Activated B cell treated with CpG ODN at 0.5 μM for 24 hours (primary cell): ENCODE data around the gene DSCAM. TPM values are rescaled to one million over a fixed set of nuclear protein-coding genes. Genes with fewer than 3 reads are reported as not detected.

Experiments used
- ATAC-seq: fragments of 200-7000 bp; cut with Tn5 transposase; one replicate; pipeline ENCODE4 v1.10.0; 2021; ENCODE audit warnings: low read depth, mild to moderate bottlenecking, moderate library complexity
- CTCF ChIA-PET: fragments of 350-600 bp; sonication (Branson Sonifier 250); formaldehyde crosslinking; loops from one replicate; lab custom pipeline; 2021; ENCODE audit warnings: antibody characterized with exemption; lab: Charles Lee
- POLR2A ChIA-PET: fragments of 350-600 bp; sonication (Branson Sonifier 250); formaldehyde crosslinking; loops from one replicate; lab custom pipeline; 2021; ENCODE audit warnings: antibody characterized with exemption; lab: Charles Lee
- DNase-seq: peaks from one replicate; pipeline ENCODE4 v3.0.0; 2022
- H3K27ac Mint-ChIP-seq: one replicate; pipeline ENCODE4 v1.8.0; 2020; ENCODE audit warnings: mixed read lengths
- H3K27me3 Mint-ChIP-seq: one replicate; pipeline ENCODE4 v1.8.0; 2021; ENCODE audit warnings: mixed read lengths
- H3K36me3 Mint-ChIP-seq: one replicate; pipeline ENCODE4 v1.8.0; 2021; ENCODE audit warnings: low read depth, mixed read lengths
- H3K4me1 Mint-ChIP-seq: one replicate; pipeline ENCODE4 v1.8.0; 2021; ENCODE audit warnings: mixed read lengths
- H3K4me3 Mint-ChIP-seq: one replicate; pipeline ENCODE4 v1.8.0; 2020; ENCODE audit warnings: mild to moderate bottlenecking, mixed read lengths
- H3K9me3 Mint-ChIP-seq: one replicate; pipeline ENCODE4 v1.8.0; 2020; ENCODE audit warnings: mixed read lengths
- CTCF ChIP-seq: fragments of 200-600 bp; IDR thresholded peaks from one replicate; pipeline ENCODE4 v1.8.0; 2022; ENCODE audit warnings: antibody characterized with exemption, mild to moderate bottlenecking
- intact Hi-C: fragments of 100-400 bp; cut with micrococcal nuclease; formaldehyde crosslinking; loops from one replicate; pipeline ENCODE4 v1.15.1; 2024
- total RNA-seq: library from RNA; stranded (reverse); gene quantifications from 2 replicates; pipeline ENCODE4 v1.2.3, GENCODE V29; 2022

The DSCAM gene
- total RNA-seq, 1 donor from 2014 or later, result not detected

- Mint-ChIP-seq H3K27ac (no peak overlapping the region), H3K4me3 (no peak overlapping the region), H3K27me3 (no peaks in the 10 kb centered on the region), H3K36me3 (no peaks in the 10 kb centered on the region), H3K9me3 (peaks cover 15% of the 10 kb centered on the region), H3K4me1 (no peaks in the 10 kb centered on the region)
- CTCF ChIA-PET, result no interaction called here
- intact Hi-C loops, result no loop called here
- POLR2A ChIA-PET, result no interaction called here
- ATAC-seq, result no peak
- no peak for DNase-seq
- no peak for TF ChIP-seq CTCF
These were observed 293.2 kb downstream of the DSCAM start for GRCh38 chr21:40553781-40554180.

GRCh38 chr21:40547906-40548513, 298.9 kb downstream of the DSCAM start:
- ATAC-seq (no peak), DNase-seq (no peak)
- Mint-ChIP-seq H3K36me3 (no peaks in the 10 kb centered on the region), H3K27ac (no peak overlapping the region), H3K4me3 (no peak overlapping the region), H3K27me3 (no peaks in the 10 kb centered on the region), H3K9me3 (peaks cover 15% of the 10 kb centered on the region), H3K4me1 (no peaks in the 10 kb centered on the region)
- intact Hi-C loops, result no loop called here
- ChIA-PET CTCF (no interaction called here), POLR2A (no interaction called here)
- TF ChIP-seq CTCF, result no peak

GRCh38 chr21:40546647-40547046, 300.3 kb downstream of the DSCAM start:
- Mint-ChIP-seq H3K36me3 (no peaks in the 10 kb centered on the region), H3K27ac (no peak overlapping the region), H3K4me3 (no peak overlapping the region), H3K27me3 (no peaks in the 10 kb centered on the region), H3K9me3 (peaks cover 17% of the 10 kb centered on the region), H3K4me1 (no peaks in the 10 kb centered on the region)
- ATAC-seq, result no peak
- CTCF ChIA-PET, result no interaction called here
- intact Hi-C loops, result no loop called here
- POLR2A ChIA-PET, result no interaction called here
- TF ChIP-seq CTCF, result no peak
- no peak for DNase-seq

- DNase-seq, result no peak
- Mint-ChIP-seq H3K27me3 (no peaks in the 10 kb centered on the region), H3K27ac (no peak overlapping the region), H3K4me3 (no peak overlapping the region), H3K4me1 (no peaks in the 10 kb centered on the region), H3K36me3 (no peaks in the 10 kb centered on the region), H3K9me3 (peaks cover 8% of the 10 kb centered on the region)
- intact Hi-C loops, result no loop called here
- no peak for ATAC-seq
- TF ChIP-seq CTCF, result no peak
- ChIA-PET CTCF (no interaction called here), POLR2A (no interaction called here)
These were observed 306.7 kb downstream of the DSCAM start for GRCh38 chr21:40540216-40540615.

GRCh38 chr21:40534886-40535285, 312.1 kb downstream of the DSCAM start:
- H3K36me3 Mint-ChIP-seq, result no peaks in the 10 kb centered on the region
- CTCF ChIA-PET, result no interaction called here
- intact Hi-C loops, result no loop called here
- POLR2A ChIA-PET, result no interaction called here
- DNase-seq, result no peak
- TF ChIP-seq CTCF, result no peak
- H3K4me3 Mint-ChIP-seq, result no peak overlapping the region
- no peaks in the 10 kb centered on the region for H3K4me1 Mint-ChIP-seq
- no peaks in the 10 kb centered on the region for H3K27me3 Mint-ChIP-seq
- H3K27ac Mint-ChIP-seq, result no peak overlapping the region
- peaks cover 2% of the 10 kb centered on the region for H3K9me3 Mint-ChIP-seq
- no peak for ATAC-seq
